GM19099 (cell line): Measurements from ENCODE around the gene SLC9A5.
A peak's percentile ranks its signal among the peaks of the same experiment; 100 is the strongest.

ENCODE experiments used
- POLR2A ChIP-seq: IDR thresholded peaks from 3 replicates; pipeline ENCODE4 v1.6.1; 2011; ENCODE audit warnings: low read depth; ENCODE audit not compliant: insufficient read length; ENCODE audit errors: extremely low read depth

The SLC9A5 gene

DNA sequence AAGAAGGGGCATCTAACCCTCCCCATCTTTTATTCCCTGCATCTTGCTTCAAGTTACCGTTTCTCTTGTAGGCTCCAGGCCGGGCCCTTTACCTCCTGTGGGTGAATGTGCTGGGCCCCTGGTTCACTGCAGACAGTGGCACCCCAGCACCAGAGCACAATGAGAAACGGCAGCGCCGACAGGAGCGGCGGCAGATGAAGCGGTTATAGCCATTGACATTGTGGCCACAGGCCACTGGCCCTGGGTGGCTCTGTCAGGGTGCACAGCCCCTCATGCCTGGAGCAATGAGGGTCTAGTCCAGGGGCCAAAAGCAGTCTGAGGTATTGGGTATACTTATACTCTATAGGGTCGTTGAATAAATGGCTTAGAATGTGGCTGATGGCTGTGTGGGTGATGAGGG is 19.9 kb upstream of the SLC9A5 start:
- TF ChIP-seq POLR2A, result no peak

DNA sequence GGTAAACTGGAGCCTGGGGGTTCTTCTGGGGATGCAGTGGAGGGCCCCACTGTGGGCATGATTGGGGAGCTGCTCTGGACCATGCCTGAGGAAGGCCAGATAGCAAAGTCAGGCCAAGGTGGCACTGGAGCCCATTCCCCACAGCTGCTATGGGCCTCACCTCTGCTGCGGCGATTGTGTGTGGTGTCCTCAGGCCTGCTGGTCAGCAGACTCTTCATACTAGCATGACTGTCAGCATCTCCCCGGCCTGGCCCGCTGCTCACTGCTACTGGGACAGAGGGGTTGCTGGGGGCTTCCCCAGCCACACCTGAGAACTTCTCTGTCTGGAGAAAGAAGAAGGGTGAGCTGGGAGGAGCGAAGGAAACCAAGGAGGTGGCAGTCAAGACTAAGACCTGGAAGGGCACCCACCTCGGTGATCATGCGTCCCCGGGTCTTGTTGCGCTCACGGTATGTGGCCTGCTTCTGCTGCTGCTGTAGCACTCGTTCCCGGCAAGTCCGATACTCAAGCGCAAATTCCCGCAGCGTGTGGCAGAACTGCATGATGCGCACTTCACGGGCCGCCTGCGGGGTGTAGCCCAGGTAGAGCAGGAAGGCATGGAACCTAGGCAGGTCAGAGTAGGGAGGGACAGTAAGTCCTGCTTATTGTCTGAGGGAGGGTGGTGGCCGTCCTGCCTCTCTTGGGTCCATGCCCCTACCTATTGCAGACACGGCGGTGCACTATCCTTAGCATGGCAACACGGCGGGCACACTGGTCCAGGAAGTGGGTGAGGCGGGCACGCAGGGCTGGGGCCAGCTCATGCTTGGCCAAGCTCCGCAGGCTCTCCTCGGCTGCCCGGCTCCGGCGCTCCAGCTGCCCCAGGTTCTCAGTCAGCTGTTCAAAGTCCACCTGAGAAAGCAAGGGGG is 18.6 kb upstream of the SLC9A5 start:
- TF ChIP-seq POLR2A, result no peak

GRCh38 chr16:67230809-67231660 is 17.7 kb upstream of the SLC9A5 start:
- peak; percentile 19 for TF ChIP-seq POLR2A

- TF ChIP-seq POLR2A, result no peak
These were observed 15.2 kb upstream of the SLC9A5 start for GRCh38 chr16:67233596-67233995.

DNA sequence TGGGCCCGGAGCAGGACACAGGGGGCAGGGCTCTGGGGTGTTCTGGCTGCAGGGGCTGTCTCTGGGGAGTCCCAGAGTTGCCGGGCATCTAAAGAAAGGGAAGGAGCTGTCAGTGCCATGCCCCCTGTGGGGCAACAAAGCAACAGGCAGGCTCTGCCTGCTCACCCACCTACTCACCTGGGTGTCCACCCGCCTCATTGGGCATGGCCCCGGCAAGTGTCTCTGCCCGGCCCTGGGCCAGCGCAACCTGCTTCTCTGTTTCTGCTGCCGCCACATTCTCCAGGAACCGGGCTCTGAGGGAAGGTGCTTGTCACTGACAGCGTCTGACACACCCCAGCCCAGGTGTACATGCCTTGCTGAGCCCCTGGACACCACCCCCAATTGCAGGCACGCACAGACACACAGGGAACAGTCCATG is 14.6 kb upstream of the SLC9A5 start:
- TF ChIP-seq POLR2A, result no peak

GRCh38 chr16:67235816-67236562 is 12.8 kb upstream of the SLC9A5 start:
- TF ChIP-seq POLR2A, result no peak

GRCh38 chr16:67236563-67237395 is 12.0 kb upstream of the SLC9A5 start:
- no peak for TF ChIP-seq POLR2A

- no peak for TF ChIP-seq POLR2A
These were observed 11.1 kb upstream of the SLC9A5 start for GRCh38 chr16:67237396-67238277.

DNA sequence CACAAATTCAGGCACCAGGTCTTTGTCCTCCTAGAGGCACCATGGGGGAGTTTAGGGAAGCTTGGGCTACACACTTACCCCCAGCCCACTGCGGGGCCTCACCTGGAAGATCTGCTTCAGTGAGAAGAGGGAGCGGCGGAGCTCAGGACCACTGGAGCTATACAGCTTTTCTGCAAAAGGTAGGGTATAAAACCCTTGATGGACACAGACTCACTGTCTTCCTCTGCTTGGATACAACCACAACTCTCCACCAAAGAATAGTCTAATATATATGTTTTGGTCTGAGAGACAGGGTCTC is 10.6 kb upstream of the SLC9A5 start:
- no peak for TF ChIP-seq POLR2A

DNA sequence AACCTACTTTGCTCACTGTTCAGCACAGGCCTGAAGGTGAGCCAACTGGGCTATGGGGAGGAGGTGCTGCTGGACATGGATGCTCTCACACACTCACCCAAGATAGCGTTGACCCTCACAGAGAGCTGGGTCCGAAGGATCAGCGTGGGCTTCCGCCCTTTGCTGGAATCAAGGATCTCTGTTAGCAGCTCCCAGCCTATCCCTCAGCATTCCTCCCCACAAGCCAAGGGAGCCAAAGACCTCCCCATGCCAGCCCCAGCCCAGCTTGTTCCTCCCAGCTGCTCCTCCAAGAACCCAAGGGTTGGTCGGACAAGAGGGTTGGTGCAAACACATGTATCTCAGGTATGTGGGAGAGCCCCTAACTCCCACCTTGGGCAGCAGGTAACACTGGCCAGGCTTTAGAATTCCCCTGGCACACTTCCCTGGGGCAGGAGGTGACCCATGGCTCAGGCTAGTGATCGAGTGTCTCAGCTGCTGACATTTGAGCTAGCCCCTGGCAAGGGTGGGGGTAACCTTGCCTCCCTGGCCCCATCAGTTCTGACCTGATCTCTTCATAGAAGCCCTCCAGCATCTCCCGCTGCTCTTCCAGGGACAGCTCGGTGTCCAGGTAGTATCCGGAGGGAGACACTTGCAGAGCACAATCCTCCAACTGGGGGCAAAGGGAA is 9.8 kb upstream of the SLC9A5 start:
- no peak for TF ChIP-seq POLR2A

GRCh38 chr16:67240506-67240905 is 8.3 kb upstream of the SLC9A5 start:
- TF ChIP-seq POLR2A, result no peak

- TF ChIP-seq POLR2A, result no peak
These were observed 7.5 kb upstream of the SLC9A5 start for GRCh38 chr16:67241008-67241900.
